Astrocyte (in vitro differentiated cells and primary cell): ENCODE results near the gene SLC27A3. TPM values are rescaled to one million over a fixed set of nuclear protein-coding genes. Genes with fewer than 3 reads are reported as not detected.

Experiments
- DNase-seq: peaks from one replicate; pipeline ENCODE4 v3.0.0-alpha.2; 2010; ENCODE audit warnings: low read depth
- FAIRE-seq: peaks from 2 replicates; lab custom pipeline; 2011; peaks lifted over from hg19 to GRCh38; lab: Jason Lieb, UNC
- H2AFZ ChIP-seq: 2 replicates; pipeline ENCODE4 v1.6.0; 2012; ENCODE audit warnings: low read depth, low read length, inconsistent platforms
- H3K27ac ChIP-seq: 2 replicates; pipeline ENCODE4 v1.5.1; 2011; ENCODE audit warnings: low read depth, low read length, inconsistent platforms
- H3K27me3 ChIP-seq: 2 replicates; pipeline ENCODE4 v1.6.0; 2011; ENCODE audit warnings: low read length, inconsistent platforms; ENCODE audit not compliant: insufficient read depth
- H3K36me3 ChIP-seq: 2 replicates; pipeline ENCODE4 v1.5.1; 2011; ENCODE audit warnings: low read length, inconsistent platforms; ENCODE audit not compliant: insufficient read depth
- H3K4me1 ChIP-seq: 2 replicates; pipeline ENCODE4 v1.5.1; 2011; ENCODE audit warnings: low read length, inconsistent platforms; ENCODE audit not compliant: insufficient read depth
- H3K4me2 ChIP-seq: 2 replicates; pipeline ENCODE4 v1.6.0; 2012; ENCODE audit warnings: low read length, inconsistent platforms
- H3K4me3 ChIP-seq: 2 replicates; pipeline ENCODE4 v1.5.1; 2011; ENCODE audit warnings: low read depth, mild to moderate bottlenecking, low read length, inconsistent platforms; ENCODE audit not compliant: insufficient read depth
- H3K79me2 ChIP-seq: 2 replicates; pipeline ENCODE4 v1.6.0; 2012; ENCODE audit warnings: mild to moderate bottlenecking, low read length, inconsistent platforms; ENCODE audit not compliant: insufficient read depth
- H3K9ac ChIP-seq: 2 replicates; pipeline ENCODE4 v1.6.0; 2012; ENCODE audit warnings: mild to moderate bottlenecking, low read length, inconsistent platforms
- H3K9me3 ChIP-seq: 2 replicates; pipeline ENCODE4 v1.5.1; 2012; ENCODE audit warnings: low read depth, mild to moderate bottlenecking, low read length, inconsistent platforms; ENCODE audit not compliant: insufficient read depth
- H4K20me1 ChIP-seq: 2 replicates; pipeline ENCODE4 v1.6.0; 2012; ENCODE audit warnings: low read length, inconsistent platforms; ENCODE audit not compliant: insufficient read depth
- H3K27ac Mint-ChIP-seq: one replicate; pipeline ENCODE4 v1.8.0; 2021; ENCODE audit warnings: mild to moderate bottlenecking, mixed read lengths; ENCODE audit not compliant: unreplicated experiment
- H3K27me3 Mint-ChIP-seq: one replicate; pipeline ENCODE4 v1.8.0; 2021; ENCODE audit warnings: low read depth, mixed read lengths; ENCODE audit not compliant: unreplicated experiment
- H3K36me3 Mint-ChIP-seq: one replicate; pipeline ENCODE4 v1.8.0; 2021; ENCODE audit warnings: low read depth, mixed read lengths; ENCODE audit not compliant: unreplicated experiment
- H3K4me1 Mint-ChIP-seq: one replicate; pipeline ENCODE4 v1.8.0; 2021; ENCODE audit warnings: low read depth, mixed read lengths; ENCODE audit not compliant: unreplicated experiment
- H3K4me3 Mint-ChIP-seq: one replicate; pipeline ENCODE4 v1.8.0; 2021; ENCODE audit warnings: mild to moderate bottlenecking, moderate library complexity, mixed read lengths; ENCODE audit not compliant: unreplicated experiment
- H3K9me3 Mint-ChIP-seq: one replicate; pipeline ENCODE4 v1.8.0; 2021; ENCODE audit warnings: mild to moderate bottlenecking, mixed read lengths; ENCODE audit not compliant: unreplicated experiment
- EZH2 ChIP-seq: IDR thresholded peaks from 2 replicates; pipeline ENCODE4 v1.6.1; 2012; ENCODE audit warnings: mild to moderate bottlenecking, low read length, inconsistent platforms; ENCODE audit not compliant: insufficient read depth
- total RNA-seq: library from RNA; stranded (reverse); gene quantifications from 2 replicates; pipeline ENCODE4 v1.2.1, GENCODE V29; 2021
- TF ChIP-seq, protein P1 (sequence below): IDR thresholded peaks from 2 replicates; pipeline ENCODE4 v1.5.1; 2011; ENCODE audit warnings: low read depth, mild to moderate bottlenecking, inconsistent platforms, low read length, moderate library complexity; ENCODE audit not compliant: insufficient read depth

The SLC27A3 gene
- total RNA-seq, 1 donor from 2014 or later = 5.9 TPM

DNA sequence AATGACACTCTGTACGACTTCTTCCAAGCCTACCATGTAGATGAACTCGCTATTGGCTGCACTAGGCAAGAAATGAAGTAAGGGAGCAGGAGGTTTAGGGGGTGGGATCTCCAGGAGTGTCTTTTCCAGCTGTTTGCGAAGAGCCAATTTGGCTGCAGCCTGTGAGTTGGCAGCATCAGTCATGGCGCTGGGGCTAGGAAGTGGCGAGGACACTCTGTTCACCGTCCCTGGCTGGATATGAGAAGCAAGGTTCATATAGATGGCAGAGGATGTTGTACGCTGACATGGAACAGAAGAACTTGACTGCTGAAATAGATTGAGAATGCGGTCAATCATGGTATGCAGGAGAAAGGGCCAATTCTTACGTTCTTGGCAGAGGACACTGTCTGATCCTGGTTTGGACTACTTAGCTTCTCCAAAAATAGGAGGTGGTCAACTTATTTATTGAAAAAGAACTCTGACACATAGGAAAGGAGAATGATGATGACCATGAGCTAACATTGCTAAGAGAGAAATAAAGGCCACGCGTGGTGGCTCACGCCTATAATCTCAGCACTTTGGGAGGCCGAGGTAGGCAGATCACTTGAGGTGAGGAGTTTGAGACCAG lies 41.2 kb downstream of the SLC27A3 start:
- no peaks in the 10 kb centered on the region for H3K9me3 Mint-ChIP-seq
- Histone ChIP-seq H3K36me3 (peaks cover 37% of the 10 kb centered on the region), H3K27me3 (no peaks in the 10 kb centered on the region), H3K27ac (no peak overlapping the region), H3K4me1 (no peaks in the 10 kb centered on the region), H4K20me1 (peaks cover 4% of the 10 kb centered on the region), H2AFZ (no peak overlapping the region), H3K9ac (no peak overlapping the region), H3K4me3 (no peak overlapping the region), H3K4me2 (no peak overlapping the region), H3K9me3 (no peaks in the 10 kb centered on the region), H3K79me2 (no peaks in the 10 kb centered on the region)
- no peak for TF ChIP-seq EZH2
- TF ChIP-seq, protein P1, sequence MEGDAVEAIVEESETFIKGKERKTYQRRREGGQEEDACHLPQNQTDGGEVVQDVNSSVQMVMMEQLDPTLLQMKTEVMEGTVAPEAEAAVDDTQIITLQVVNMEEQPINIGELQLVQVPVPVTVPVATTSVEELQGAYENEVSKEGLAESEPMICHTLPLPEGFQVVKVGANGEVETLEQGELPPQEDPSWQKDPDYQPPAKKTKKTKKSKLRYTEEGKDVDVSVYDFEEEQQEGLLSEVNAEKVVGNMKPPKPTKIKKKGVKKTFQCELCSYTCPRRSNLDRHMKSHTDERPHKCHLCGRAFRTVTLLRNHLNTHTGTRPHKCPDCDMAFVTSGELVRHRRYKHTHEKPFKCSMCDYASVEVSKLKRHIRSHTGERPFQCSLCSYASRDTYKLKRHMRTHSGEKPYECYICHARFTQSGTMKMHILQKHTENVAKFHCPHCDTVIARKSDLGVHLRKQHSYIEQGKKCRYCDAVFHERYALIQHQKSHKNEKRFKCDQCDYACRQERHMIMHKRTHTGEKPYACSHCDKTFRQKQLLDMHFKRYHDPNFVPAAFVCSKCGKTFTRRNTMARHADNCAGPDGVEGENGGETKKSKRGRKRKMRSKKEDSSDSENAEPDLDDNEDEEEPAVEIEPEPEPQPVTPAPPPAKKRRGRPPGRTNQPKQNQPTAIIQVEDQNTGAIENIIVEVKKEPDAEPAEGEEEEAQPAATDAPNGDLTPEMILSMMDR = no peak
- H3K27ac Mint-ChIP-seq = no peak overlapping the region
- H3K27me3 Mint-ChIP-seq = no peaks in the 10 kb centered on the region
- peak; percentile 40 for DNase-seq
- H3K4me1 Mint-ChIP-seq = no peaks in the 10 kb centered on the region
- FAIRE-seq = no peak
- peaks cover 18% of the 10 kb centered on the region for H3K36me3 Mint-ChIP-seq
- H3K4me3 Mint-ChIP-seq = no peak overlapping the region

DNA sequence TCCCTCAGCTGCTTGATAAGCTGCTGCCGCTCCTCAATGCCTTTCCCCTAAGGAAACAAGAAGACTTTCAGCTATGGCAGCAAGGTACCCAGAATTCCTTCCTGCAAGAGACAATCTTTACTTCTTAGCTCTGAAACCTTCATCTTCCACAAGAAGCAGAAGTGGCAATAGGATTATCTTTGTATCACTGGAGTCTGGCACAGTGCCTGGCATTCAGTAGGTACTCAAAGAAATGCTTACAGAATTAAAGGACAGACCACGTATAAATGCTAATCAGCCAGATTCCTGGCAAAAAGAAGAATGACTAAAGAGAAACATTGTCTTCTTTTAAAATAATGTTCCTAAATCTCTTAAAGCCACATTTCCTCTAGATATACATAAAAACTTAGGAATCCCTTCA lies 43.7 kb downstream of the SLC27A3 start:
- Histone ChIP-seq H3K79me2 (no peaks in the 10 kb centered on the region), H3K9ac (no peak overlapping the region), H2AFZ (no peak overlapping the region), H3K27ac (no peak overlapping the region), H3K4me3 (no peak overlapping the region), H3K9me3 (no peaks in the 10 kb centered on the region), H3K27me3 (no peaks in the 10 kb centered on the region), H4K20me1 (peaks cover 4% of the 10 kb centered on the region), H3K4me2 (no peak overlapping the region), H3K4me1 (no peaks in the 10 kb centered on the region), H3K36me3 (peaks cover 18% of the 10 kb centered on the region)
- Mint-ChIP-seq H3K4me3 (no peak overlapping the region), H3K36me3 (peaks cover 13% of the 10 kb centered on the region), H3K27ac (no peak overlapping the region), H3K4me1 (no peaks in the 10 kb centered on the region), H3K27me3 (no peaks in the 10 kb centered on the region), H3K9me3 (no peaks in the 10 kb centered on the region)
- DNase-seq (no peak), FAIRE-seq (no peak)
- TF ChIP-seq EZH2 = no peak
- TF ChIP-seq, protein P1 = no peak
